Prostate gland (tissue), 2 donors: Measurements from ENCODE around the gene NLRP9. TPM values are rescaled to one million over a fixed set of nuclear protein-coding genes. Genes with fewer than 3 reads are reported as not detected.

Experiments
- DNase-seq: peaks from one replicate; pipeline ENCODE4 v3.0.0-alpha.2; 2019; ENCODE audit warnings: low spot score
- H3K27ac ChIP-seq, 2 donors: fragments of 200-600 bp; sonication (generic); 2 replicates each; pipeline ENCODE4 v1.5.1; 2017 to 2019
- H3K27me3 ChIP-seq: fragments of 200-600 bp; sonication (generic); replicated peaks from 2 replicates; pipeline ENCODE4 v1.5.1; 2019; ENCODE audit not compliant: insufficient read depth
- H3K36me3 ChIP-seq, 2 donors: fragments of 200-600 bp; sonication (generic); 1 replicate in 1 of 2; 2 replicates in 1 of 2; pipeline versions ENCODE4 v1.5.1 to v1.8.1; 2017 to 2019
- H3K4me1 ChIP-seq: fragments of 200-600 bp; sonication (generic); replicated peaks from 2 replicates; pipeline ENCODE4 v1.5.1; 2019
- H3K4me3 ChIP-seq, 2 donors: fragments of 200-600 bp; sonication (generic); 2 replicates each; pipeline ENCODE4 v1.5.1; 2017 to 2019
- H3K9me3 ChIP-seq: fragments of 200-600 bp; sonication (generic); 2 replicates; pipeline ENCODE4 v1.5.1; 2017
- POLR2A ChIP-seq: fragments of 450-650 bp; IDR thresholded peaks from one replicate; pipeline ENCODE4 v1.6.1; 2016; ENCODE audit warnings: antibody characterized with exemption, mild to moderate bottlenecking
- POLR2AphosphoS5 ChIP-seq: sonication (generic); formaldehyde crosslinking; IDR thresholded peaks from one replicate; pipeline ENCODE4 v1.6.1; 2017; ENCODE audit warnings: antibody characterized with exemption
- WGBS: methylation state at CpG from one replicate; pipeline ENCODE4 v1.1.5; 2018; 5-methylcytosine and 5-hydroxymethylcytosine counted together
- intact Hi-C: fragments of 100-400 bp; cut with DNase I; formaldehyde crosslinking; loops from one replicate; pipeline ENCODE4 v1.14.2; 2022
- total RNA-seq, 2 donors: library from RNA; depleted of rRNA; stranded (reverse); fragments of >200 nt; gene quantifications; one replicate each; pipeline ENCODE4 v1.1.0, GENCODE V29; 2016
- TF ChIP-seq, protein P1 (sequence below), 4 experiments: fragments of 200-600 bp in 2 of 4; fragments of 450-650 bp in 2 of 4; sonication (generic) in 2 of 4; IDR thresholded peaks; 1 replicate in 3 of 4; 2 replicates in 1 of 4; pipeline ENCODE4 v1.5.1; 2016 to 2019; ENCODE audit warnings: antibody characterized with exemption in 4 of 4, mild to moderate bottlenecking in 2 of 4, moderate library complexity in 2 of 4

NLRP9 gene
- total RNA-seq, 2 donors from 2014 or later: 4.0 TPM; not detected in 1

DNA sequence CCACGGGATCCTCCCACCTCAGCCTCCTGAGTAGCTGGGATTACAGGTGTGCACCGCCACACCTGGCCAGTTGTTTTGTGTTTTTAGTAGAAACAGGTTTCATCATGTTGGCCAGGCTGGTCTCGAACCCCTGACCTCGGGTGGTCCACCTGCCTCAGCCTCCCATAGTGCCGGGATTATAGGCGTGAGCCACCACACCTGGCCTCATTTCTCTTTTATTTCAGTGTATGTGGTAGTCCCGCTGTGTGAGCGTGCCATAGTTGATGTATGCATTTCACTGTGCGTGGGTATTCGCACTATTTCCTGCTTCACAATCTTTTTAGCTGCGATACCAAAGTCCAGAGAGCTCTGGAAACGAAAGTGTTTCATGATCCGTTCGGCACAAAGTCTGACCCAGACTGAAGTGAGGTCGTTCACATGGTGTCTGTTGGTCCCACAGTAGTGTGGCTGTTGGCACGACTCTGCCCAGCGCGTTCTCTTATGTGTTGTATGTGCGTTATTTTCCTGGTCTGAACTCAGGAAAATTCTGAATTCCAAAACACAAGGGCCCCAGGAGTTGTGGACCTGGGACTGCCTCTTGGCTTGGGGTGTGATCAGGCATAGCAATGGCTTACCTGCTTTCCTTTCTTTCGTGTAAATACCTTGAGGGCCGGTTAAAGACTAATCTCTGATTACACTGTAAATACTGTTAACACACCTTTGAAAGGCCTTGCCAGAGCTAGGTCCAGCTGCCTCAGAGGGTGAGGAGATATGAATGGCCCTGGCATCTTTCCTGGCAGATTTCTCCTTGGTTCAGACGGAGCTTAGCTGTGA lies 54.5 kb downstream of the NLRP9 start:
- intact Hi-C loops: no loop called here
- 60% methylated on average over 22 of the region's 22 CpGs for WGBS
- no peaks in the 10 kb centered on the region for H3K9me3 ChIP-seq
- H3K27me3 ChIP-seq: no peaks in the 10 kb centered on the region
- TF ChIP-seq POLR2A: no peak
- TF ChIP-seq POLR2AphosphoS5: peak; percentile 84
- peak overlapping the region; percentile 0 to 65 for H3K27ac ChIP-seq
- H3K36me3 ChIP-seq: peaks cover 4 to 11% of the 10 kb centered on the region in 2 donors
- H3K4me3 ChIP-seq: no peak overlapping the region
- DNase-seq: peak; percentile 74
- H3K4me1 ChIP-seq: peaks cover 6% of the 10 kb centered on the region

DNA sequence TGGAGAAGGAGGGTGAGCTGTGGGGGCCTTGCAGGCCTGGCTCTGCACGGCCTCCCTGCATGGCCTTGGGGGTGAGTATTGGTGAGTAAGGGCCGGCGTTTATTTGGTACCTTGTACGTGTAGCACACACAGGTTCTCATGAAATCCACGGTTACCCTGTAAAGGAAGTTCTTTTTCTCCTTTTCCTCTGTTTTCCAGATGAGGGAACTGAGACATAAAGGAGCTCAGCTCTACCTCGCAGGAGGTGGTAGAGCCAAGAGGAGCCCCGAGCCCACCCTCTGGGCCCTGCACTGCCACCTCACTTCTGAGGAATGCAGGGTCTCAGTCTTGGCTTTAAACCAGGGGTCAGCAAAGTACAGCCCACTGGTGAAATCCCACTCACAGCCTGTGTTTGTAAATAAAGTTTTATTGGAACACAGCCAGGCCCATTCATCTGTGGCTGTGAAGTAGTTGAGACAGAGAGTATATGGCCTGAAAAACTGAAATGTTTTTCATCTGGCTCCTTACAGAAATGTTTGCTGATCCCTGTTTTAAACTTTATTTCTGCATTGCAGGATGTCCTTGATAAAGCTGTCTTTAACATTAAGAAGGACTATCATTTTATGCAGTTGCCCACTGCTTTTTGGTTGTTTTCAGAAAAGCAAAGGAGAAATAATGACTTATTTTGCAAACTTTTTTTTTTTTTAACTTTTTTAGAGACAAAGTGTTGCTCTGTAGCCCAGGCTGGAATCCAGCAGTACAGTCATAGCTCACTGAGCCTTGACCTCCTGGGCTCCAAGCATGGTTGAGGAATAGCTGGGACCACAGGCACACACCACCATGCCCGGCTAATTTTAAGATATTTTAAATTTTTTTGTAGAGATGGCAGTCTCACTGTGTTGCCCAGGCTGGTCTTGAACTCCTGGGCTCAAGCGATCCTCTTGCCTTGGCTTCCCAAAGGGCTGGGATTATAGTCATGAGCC lies 56.8 kb downstream of the NLRP9 start:
- Histone ChIP-seq H3K27ac (no peak overlapping the region), H3K4me1 (peaks cover 16% of the 10 kb centered on the region), H3K27me3 (no peaks in the 10 kb centered on the region), H3K36me3 (peaks cover 11 to 14% of the 10 kb centered on the region in 2 donors), H3K4me3 (no peak overlapping the region), H3K9me3 (no peaks in the 10 kb centered on the region)
- TF ChIP-seq, protein P1, sequence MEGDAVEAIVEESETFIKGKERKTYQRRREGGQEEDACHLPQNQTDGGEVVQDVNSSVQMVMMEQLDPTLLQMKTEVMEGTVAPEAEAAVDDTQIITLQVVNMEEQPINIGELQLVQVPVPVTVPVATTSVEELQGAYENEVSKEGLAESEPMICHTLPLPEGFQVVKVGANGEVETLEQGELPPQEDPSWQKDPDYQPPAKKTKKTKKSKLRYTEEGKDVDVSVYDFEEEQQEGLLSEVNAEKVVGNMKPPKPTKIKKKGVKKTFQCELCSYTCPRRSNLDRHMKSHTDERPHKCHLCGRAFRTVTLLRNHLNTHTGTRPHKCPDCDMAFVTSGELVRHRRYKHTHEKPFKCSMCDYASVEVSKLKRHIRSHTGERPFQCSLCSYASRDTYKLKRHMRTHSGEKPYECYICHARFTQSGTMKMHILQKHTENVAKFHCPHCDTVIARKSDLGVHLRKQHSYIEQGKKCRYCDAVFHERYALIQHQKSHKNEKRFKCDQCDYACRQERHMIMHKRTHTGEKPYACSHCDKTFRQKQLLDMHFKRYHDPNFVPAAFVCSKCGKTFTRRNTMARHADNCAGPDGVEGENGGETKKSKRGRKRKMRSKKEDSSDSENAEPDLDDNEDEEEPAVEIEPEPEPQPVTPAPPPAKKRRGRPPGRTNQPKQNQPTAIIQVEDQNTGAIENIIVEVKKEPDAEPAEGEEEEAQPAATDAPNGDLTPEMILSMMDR (IDR thresholded peaks at IDR 0.05): no peak
- TF ChIP-seq POLR2A (no peak), POLR2AphosphoS5 (no peak)
- intact Hi-C loops: no loop called here
- 93% methylated on average over 9 of the region's 9 CpGs for WGBS
- no peak for DNase-seq

DNA sequence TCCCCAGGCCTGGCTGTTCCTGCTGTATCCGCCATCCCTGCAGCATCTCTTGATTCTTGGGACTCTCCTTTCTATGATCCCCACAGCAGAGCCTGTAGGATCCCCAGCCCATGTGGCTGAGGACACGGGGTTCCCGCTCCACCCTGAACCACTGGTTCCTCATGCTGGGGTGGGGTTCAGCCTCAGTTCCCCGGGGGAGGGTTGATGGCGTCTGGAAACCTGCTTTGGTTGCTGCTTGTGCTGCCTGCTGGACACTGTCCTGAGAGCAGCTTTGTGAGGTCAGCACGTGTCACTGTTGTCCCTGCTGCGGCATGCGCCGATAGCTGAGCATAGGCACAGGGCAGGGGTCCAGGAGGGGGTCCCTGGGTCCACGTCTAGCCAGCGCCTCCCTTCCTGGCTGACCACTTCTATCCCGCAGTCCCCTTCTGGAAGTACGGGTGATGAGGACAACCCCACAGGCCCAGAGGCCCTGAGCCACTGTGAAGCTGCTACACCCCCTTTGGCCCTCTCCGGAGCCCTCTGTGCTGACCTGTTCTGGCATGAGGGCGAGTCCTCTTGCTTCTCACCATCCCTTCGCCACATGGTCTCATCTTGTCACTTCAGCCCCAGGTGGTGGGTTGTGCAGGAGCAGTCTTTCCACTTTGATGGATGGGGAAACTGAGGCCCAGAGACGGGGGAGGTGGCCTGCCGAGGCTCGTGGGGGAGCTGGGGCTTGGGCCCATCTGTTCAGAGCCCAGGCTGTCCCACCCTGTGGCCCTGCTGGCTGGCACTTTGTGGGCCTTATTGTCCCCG lies 57.7 kb downstream of the NLRP9 start:
- intact Hi-C loops: no loop called here
- WGBS: 94% methylated on average over 20 of the region's 20 CpGs
- H3K9me3 ChIP-seq: no peaks in the 10 kb centered on the region
- TF ChIP-seq POLR2A (no peak), POLR2AphosphoS5 (no peak)
- TF ChIP-seq, protein P1 (IDR thresholded peaks at IDR 0.05): no peak
- H3K27ac ChIP-seq: no peak overlapping the region
- no peaks in the 10 kb centered on the region for H3K27me3 ChIP-seq
- H3K36me3 ChIP-seq: peaks cover 11 to 14% of the 10 kb centered on the region in 2 donors
- H3K4me3 ChIP-seq: no peak overlapping the region
- no peak for DNase-seq
- H3K4me1 ChIP-seq: peaks cover 16% of the 10 kb centered on the region

DNA sequence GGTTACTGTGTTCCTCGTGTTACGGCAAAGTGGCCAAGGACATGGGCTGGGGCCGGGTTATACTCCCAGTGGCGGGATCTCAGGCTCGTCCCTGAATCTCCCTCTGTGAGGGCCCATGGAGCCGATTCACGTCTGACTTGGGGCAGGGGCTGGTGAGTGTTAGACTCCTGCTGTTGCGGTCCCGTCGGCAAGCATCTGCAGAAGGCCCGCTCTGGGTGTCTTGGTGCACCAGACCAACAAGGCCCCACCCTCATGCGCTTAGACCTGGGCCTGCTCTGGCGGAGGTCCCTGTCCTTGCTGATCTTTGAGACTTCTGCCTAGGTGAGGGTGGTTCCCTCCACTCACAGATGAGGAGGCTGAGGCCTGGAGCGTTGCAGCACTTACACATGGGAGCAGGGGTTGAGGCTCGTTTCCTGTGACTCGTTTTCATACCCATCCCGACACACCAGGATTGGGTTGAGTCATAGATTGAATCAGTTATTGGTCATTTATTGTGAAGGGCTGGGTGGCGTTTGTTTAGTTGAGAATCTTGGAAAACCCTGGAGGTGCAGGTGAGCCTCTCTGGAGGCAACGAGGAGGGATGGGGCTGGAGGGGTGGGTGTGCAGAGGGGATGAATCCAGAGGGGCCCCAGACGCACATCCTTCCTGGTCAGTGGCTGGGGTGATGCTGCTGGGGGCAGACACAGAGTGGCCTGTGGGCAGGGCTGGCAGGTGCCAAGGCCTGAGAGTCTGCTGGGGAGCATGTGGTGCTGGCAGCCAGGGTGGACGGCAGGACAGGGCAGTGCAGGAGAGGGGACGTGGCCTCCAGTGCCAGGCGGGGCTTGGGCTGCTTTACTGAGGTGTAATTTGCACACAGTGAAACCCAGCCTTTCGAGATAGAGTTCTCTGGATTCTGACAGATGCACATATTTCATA lies 58.6 kb downstream of the NLRP9 start:
- DNase-seq: no peak
- WGBS: 90% methylated on average over 22 of the region's 24 CpGs
- peaks cover 12% of the 10 kb centered on the region for H3K4me1 ChIP-seq
- intact Hi-C loops: no loop called here
- no peaks in the 10 kb centered on the region for H3K27me3 ChIP-seq
- H3K36me3 ChIP-seq: peaks cover 11 to 14% of the 10 kb centered on the region in 2 donors
- TF ChIP-seq POLR2AphosphoS5: no peak
- no peak for TF ChIP-seq POLR2A
- TF ChIP-seq, protein P1 (IDR thresholded peaks at IDR 0.05): no peak
- no peaks in the 10 kb centered on the region for H3K9me3 ChIP-seq
- H3K4me3 ChIP-seq: no peak overlapping the region
- H3K27ac ChIP-seq: no peak overlapping the region
